SK-N-MC (cell line): ENCODE data around the gene PLAC9.

ENCODE experiments used
- DNase-seq: peaks from one replicate; pipeline ENCODE4 v3.0.0-alpha.2; 2011; ENCODE audit warnings: low read depth, low spot score
- H3K27ac ChIP-seq: fragments of 200-600 bp; sonication (generic); 2 replicates; pipeline ENCODE4 v1.5.1; 2016; ENCODE audit warnings: mixed run types
- H3K36me3 ChIP-seq: fragments of 200-600 bp; sonication (generic); 2 replicates; pipeline ENCODE4 v1.6.1; 2017; ENCODE audit warnings: antibody characterized with exemption, low read length, mixed read lengths; ENCODE audit not compliant: insufficient read depth
- H3K4me3 ChIP-seq: fragments of 200-600 bp; sonication (generic); 2 replicates; pipeline ENCODE4 v1.5.1; 2016
- H3K9ac ChIP-seq: fragments of 200-600 bp; sonication (generic); 2 replicates; pipeline ENCODE4 v1.8.0; 2017; ENCODE audit warnings: mixed run types, mixed read lengths; ENCODE audit not compliant: insufficient read length
- H3K9me3 ChIP-seq: fragments of 200-600 bp; sonication (generic); 2 replicates; pipeline ENCODE4 v1.6.1; 2017; ENCODE audit warnings: low read depth, mild to moderate bottlenecking, antibody characterized with exemption, low read length, moderate library complexity, mixed read lengths
- EZH2 ChIP-seq: fragments of 200-600 bp; sonication (generic); IDR thresholded peaks from one replicate; pipeline ENCODE4 v1.6.1; 2017; ENCODE audit warnings: antibody characterized with exemption
- FOXP2 ChIP-seq: optimal IDR thresholded peaks from 2 replicates; pipeline ENCODE3; 2011; ENCODE audit warnings: mild to moderate bottlenecking, moderate library complexity; ENCODE audit not compliant: insufficient read depth; ENCODE audit errors: extremely low read length, control extremely low read depth
- POLR2AphosphoS5 ChIP-seq: IDR thresholded peaks from 2 replicates; pipeline ENCODE4 v1.6.1; 2012; ENCODE audit warnings: mild to moderate bottlenecking, low read depth, low read length, borderline replicate concordance

Gene PLAC9

DNA sequence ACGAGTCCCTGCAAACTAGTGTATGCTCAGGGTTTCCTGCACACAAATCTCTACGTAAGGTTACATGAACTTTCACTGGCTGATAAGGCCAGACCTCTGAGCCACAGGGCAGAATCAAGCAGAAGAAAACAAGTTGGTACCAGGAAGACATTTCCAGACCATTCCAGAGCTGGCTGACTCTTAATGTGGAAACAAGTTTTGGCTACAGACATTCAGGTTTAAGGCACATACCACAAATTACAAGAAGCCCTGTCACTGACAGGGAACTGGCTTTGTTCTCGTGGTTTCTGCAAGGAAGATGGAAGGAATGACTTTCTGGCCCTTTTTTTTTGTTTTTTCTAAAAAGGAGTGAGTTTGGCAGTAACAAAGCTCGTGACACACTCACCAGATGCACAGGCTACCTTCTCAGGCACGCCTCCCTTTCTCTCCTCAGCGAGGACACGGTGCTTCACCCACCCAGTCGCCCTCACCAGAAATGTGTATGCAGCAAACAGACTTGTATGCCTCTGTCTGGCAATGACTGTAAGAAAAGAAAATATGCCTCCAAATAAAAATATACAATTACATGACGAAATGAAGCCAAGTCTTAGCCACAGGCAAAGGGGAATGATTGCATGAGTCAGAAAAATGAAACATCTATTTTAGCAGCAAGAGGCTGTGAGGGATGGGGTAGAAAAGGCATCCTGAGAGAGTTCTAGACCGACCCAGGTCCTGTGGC, 22.6 kb downstream of the PLAC9 start:
- DNase-seq: no peak
- no peaks in the 10 kb centered on the region for H3K9me3 ChIP-seq
- no peak overlapping the region for H3K27ac ChIP-seq
- TF ChIP-seq EZH2: no peak
- H3K9ac ChIP-seq: no peak overlapping the region
- H3K36me3 ChIP-seq: peaks cover 22% of the 10 kb centered on the region
- H3K4me3 ChIP-seq: no peak overlapping the region

DNA sequence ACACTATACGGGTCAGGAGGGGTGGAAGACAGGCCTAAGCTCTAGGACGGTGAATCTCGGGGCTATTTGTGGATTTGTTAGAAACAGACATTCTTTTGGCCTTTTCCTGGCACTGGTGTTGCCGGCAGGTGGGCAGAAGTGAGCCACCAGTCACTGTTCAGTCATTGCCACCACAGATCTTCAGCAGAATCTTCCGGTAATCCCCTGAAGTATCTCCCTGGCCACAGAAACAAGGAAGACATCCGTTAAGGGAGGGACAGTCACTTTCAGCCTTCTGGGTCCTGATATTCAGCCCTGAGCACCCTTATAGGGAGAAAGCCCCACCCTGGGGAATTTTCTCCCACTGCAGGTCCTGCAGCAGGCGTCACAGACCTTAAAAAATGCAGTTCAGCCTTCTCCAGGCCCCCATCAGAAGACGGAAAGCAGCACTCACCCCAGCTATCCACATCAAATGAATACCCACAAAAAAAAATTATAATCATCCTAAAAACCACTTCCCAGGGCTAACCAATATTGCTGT, 23.2 kb downstream of the PLAC9 start:
- peaks cover 22% of the 10 kb centered on the region for H3K36me3 ChIP-seq
- H3K27ac ChIP-seq: no peak overlapping the region

DNA sequence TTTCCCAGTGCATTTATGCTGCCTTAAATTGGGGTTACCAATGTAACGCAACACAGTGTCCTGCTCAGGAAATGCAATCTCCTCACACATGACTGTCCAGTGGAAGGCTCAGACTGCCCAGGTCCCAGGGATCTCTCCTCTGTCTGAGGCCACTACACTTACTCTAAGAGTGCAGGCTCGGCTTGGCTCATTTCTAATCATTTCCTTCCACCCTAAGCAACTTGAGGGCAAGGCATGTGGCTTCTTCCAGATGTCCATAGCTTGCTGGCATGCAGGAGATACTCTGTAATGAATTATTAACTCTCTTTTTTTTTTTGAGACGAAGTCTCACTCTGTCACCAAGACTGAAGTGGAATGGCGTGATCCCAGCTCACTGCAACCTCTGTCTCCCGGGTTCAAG, 23.7 kb downstream of the PLAC9 start:
- peaks cover 22% of the 10 kb centered on the region for H3K36me3 ChIP-seq
- no peaks in the 10 kb centered on the region for H3K9me3 ChIP-seq
- no peak for DNase-seq
- H3K27ac ChIP-seq: no peak overlapping the region
- TF ChIP-seq EZH2 (no peak), POLR2AphosphoS5 (no peak), FOXP2 (no peak)
- H3K4me3 ChIP-seq: no peak overlapping the region
- no peak overlapping the region for H3K9ac ChIP-seq

More for the DNA sequence above, 23.2 kb downstream of the PLAC9 start:
- no peak for DNase-seq
- no peak overlapping the region for H3K9ac ChIP-seq
- TF ChIP-seq POLR2AphosphoS5 (no peak), FOXP2 (no peak), EZH2 (no peak)
- no peaks in the 10 kb centered on the region for H3K9me3 ChIP-seq
- no peak overlapping the region for H3K4me3 ChIP-seq

DNA sequence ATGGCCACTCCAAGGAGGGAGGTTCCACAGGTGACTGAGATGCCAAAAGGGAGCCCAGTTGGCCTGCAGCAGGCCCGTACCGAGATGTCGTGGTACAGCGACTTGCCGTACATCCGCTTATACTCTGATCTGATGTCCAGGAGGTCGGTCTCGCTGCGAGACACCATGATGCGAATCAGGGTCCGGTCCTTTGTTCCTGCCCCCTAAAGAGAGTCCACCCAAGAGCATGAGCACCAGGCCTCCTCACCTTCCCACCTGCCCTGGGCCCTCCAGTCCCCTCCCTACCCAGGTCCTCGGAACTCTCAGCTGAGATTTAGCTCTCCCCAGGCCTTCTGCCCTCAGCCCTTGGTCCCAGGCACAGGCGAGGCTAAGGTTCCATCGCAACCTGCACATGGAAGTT, 25.0 kb downstream of the PLAC9 start:
- DNase-seq: no peak
- Histone ChIP-seq H3K4me3 (no peak overlapping the region), H3K9me3 (no peaks in the 10 kb centered on the region), H3K9ac (no peak overlapping the region), H3K27ac (no peak overlapping the region), H3K36me3 (peaks cover 22% of the 10 kb centered on the region)
- no peak for TF ChIP-seq EZH2
- no peak for TF ChIP-seq POLR2AphosphoS5
- no peak for TF ChIP-seq FOXP2

DNA sequence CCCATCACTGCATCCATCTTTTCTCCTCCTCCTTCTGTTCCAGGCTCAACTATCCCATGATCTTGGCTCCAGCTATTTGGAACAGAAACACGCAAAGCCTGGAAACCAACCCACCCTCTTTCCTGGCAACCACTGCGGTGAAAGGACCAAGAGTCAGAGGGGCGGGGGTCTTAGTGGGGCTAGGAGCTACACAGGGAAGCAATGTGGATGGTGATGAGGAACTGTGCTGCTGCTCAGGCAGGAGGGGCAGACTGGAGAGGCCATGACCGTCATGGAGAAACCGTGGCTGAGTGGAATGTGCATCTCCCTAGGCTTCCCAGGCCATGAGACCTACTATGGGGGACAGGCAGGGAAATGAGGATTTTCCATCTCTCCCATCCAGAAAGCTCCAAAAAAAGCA, 25.6 kb downstream of the PLAC9 start:
- DNase-seq: no peak
- no peak overlapping the region for H3K9ac ChIP-seq
- TF ChIP-seq EZH2 (no peak), POLR2AphosphoS5 (no peak), FOXP2 (no peak)
- peaks cover 22% of the 10 kb centered on the region for H3K36me3 ChIP-seq
- H3K27ac ChIP-seq: peak overlapping the region; percentile 22; the same call in 1 of the 2 replicates
- no peaks in the 10 kb centered on the region for H3K9me3 ChIP-seq
- H3K4me3 ChIP-seq: peak overlapping the region; percentile 52

DNA sequence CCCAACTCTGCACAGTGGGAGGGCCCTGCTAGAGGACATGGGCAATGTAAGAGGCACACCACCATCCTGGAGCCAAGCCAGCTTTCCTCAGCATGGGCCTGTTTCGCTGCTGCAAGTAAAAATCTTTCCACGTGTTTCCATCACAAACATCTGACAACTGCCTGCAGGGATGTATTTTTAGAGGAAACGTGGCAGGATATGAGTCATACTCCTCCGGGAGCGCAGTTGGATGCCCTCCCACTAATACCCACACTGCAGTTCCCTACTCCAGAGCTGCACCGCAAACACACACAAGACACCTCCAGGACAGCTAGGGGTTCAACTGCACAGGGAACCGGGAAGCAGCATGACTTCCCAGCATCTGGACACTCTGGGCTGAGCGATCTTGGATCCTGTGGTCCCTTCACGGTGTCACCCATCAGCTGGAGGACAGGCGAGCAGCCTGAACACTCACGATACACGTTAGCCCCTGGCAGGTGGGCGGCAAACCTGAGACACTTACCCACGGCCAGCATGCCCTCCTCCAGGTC, 26.1 kb downstream of the PLAC9 start:
- no peaks in the 10 kb centered on the region for H3K9me3 ChIP-seq
- H3K9ac ChIP-seq: no peak overlapping the region
- H3K4me3 ChIP-seq: peak overlapping the region; percentile 61
- peak overlapping the region; percentile 62 for H3K27ac ChIP-seq
- peaks cover 19% of the 10 kb centered on the region for H3K36me3 ChIP-seq
- peak; percentile 67 for TF ChIP-seq FOXP2
- TF ChIP-seq POLR2AphosphoS5: peak; percentile 25; the same call in 1 of the 2 replicates
- TF ChIP-seq EZH2: no peak
- DNase-seq: peak; percentile 98

DNA sequence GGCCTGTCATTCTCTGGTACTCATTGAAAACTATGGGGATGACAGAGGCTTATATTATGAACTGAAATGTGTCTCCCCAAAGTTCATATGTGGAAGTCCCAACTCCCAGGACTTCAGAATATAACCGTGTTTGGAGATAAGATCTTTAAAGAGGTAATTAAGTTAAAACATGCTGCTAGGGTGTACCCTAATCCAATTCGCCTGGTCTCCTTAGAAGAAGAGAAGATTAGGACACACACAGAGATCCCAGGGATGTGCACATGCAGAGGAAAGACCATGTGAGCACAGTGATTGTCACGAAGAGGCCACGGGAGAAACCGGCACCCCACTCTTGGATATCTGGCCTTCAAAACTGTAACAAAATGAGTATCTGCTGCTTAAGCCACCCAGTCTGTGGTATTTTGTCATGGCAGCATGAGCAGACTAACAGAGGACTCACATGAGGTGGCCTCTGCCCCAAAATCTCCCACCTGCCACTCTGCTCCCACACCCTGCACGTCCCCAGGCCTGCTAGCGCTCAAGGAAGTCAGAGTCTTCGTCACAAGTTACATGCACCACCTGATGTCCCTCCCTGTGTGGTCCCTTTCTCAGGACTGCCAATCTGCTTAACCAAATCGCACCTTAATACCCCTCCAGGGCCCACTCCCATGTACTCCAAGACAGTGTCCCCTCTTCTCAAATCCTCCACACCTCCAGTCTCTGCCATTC, 26.8 kb downstream of the PLAC9 start:
- DNase-seq: no peak
- H3K4me3 ChIP-seq: peak overlapping the region; percentile 61
- no peak for TF ChIP-seq EZH2
- TF ChIP-seq FOXP2: no peak
- TF ChIP-seq POLR2AphosphoS5: no peak
- H3K9ac ChIP-seq: no peak overlapping the region
- H3K27ac ChIP-seq: peak overlapping the region; percentile 62; the same call in 1 of the 2 replicates
- no peaks in the 10 kb centered on the region for H3K9me3 ChIP-seq
- peaks cover 19% of the 10 kb centered on the region for H3K36me3 ChIP-seq

DNA sequence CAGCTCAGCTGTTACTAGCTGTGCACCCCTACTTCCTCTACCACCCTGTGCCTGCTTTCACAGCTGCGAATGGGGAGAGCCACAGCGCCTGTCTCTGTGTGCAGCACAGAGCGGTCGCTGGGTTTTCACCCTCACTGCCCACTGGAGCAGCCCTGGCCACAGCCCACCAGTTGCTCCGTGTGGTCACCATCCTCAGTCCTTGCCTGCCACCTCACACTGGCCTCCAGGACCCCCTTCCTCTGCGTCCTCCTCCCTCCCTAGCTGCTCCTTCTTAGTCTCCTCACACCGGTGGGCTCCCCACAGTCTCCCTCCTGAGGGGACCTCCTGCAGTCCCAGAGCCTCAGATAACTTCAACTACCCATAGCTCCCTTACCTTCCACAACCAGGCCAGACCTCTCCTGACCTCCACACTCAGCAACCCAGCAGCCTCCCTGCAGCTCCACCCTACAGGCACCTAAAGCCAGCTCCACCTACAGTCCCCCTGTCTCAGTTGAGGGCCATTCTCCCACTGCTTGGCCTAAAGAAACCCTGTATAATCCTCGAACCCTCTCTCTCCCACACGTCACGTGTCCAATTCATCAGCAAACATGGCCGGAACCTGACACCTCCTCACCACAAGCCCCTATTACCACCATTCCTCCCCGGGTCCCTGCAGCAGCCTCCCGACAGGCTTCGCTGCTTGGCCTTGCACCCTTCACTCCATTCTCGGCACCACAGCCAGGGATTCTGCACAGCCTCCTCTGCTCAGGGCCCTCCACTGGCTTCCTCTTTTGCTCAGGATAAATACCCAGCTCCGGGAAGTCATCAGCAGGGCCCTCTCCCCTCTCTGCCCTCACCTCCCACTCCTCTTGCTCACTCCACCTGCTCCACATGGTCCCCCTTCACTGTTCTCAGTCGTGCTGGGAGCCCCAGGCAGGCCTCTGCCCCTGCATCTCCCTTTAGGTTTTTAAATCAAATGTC, 28.1 kb downstream of the PLAC9 start:
- DNase-seq: no peak
- Histone ChIP-seq H3K4me3 (no peak overlapping the region), H3K9ac (no peak overlapping the region), H3K27ac (no peak overlapping the region), H3K36me3 (peaks cover 13% of the 10 kb centered on the region), H3K9me3 (no peaks in the 10 kb centered on the region)
- TF ChIP-seq FOXP2: no peak
- no peak for TF ChIP-seq EZH2
- TF ChIP-seq POLR2AphosphoS5: no peak
